Measurements from ENCODE around the gene FAM193A.
"Not testable (repeated sequence)": the region's sequence is repeated elsewhere in the genome, so short reads cannot be mapped to it uniquely, and the experiment has no call there.

The FAM193A gene

GRCh38 chr4:2691313-2691712 is 154.9 kb downstream of the FAM193A start:
- no peak for DNase-seq (ENCODE audit: low read depth)

- DNase-seq (ENCODE audit: low read depth), result no peak
Observed at GRCh38 chr4:2691952-2692435, 155.5 kb downstream of the FAM193A start.

GRCh38 chr4:2694691-2695090 is 158.2 kb downstream of the FAM193A start:
- no peak for DNase-seq (ENCODE audit: low read depth)

GRCh38 chr4:2695346-2696060 is 159.1 kb downstream of the FAM193A start:
- DNase-seq (ENCODE audit: low read depth), result no peak

GRCh38 chr4:2696423-2696822 is 160.0 kb downstream of the FAM193A start:
- no peak for DNase-seq (ENCODE audit: low read depth)

GRCh38 chr4:2697995-2698414 is 161.6 kb downstream of the FAM193A start:
- DNase-seq (ENCODE audit: low read depth), result no peak

GRCh38 chr4:2698504-2698903 is 162.1 kb downstream of the FAM193A start:
- DNase-seq (ENCODE audit: low read depth), result no peak

- no peak for DNase-seq (ENCODE audit: low read depth)
Observed at GRCh38 chr4:2698951-2699505, 162.6 kb downstream of the FAM193A start.

- no peak for DNase-seq (ENCODE audit: low read depth)
Observed at GRCh38 chr4:2699534-2699933, 163.1 kb downstream of the FAM193A start.

GRCh38 chr4:2700031-2700430 is 163.6 kb downstream of the FAM193A start:
- no peak for DNase-seq (ENCODE audit: low read depth)

GRCh38 chr4:2702361-2702760 is 165.9 kb downstream of the FAM193A start:
- DNase-seq (ENCODE audit: low read depth), result no peak

- DNase-seq (ENCODE audit: low read depth), result no peak
Observed at GRCh38 chr4:2702770-2703169, 166.3 kb downstream of the FAM193A start.

GRCh38 chr4:2712261-2712842 is 175.9 kb downstream of the FAM193A start:
- no peak for DNase-seq (ENCODE audit: low read depth)

GRCh38 chr4:2713337-2713736 is 176.9 kb downstream of the FAM193A start:
- no peak for DNase-seq (ENCODE audit: low read depth)

GRCh38 chr4:2714061-2714770 is 177.8 kb downstream of the FAM193A start:
- peak; percentile 13 for DNase-seq (ENCODE audit: low read depth)

- no peak for DNase-seq (ENCODE audit: low read depth)
Observed at GRCh38 chr4:2714918-2715317, 178.5 kb downstream of the FAM193A start.

GRCh38 chr4:2715426-2715825 is 179.0 kb downstream of the FAM193A start:
- no peak for DNase-seq (ENCODE audit: low read depth)

GRCh38 chr4:2716236-2716635 is 179.8 kb downstream of the FAM193A start:
- DNase-seq (ENCODE audit: low read depth), result no peak

- no peak for DNase-seq (ENCODE audit: low read depth)
Observed at GRCh38 chr4:2721586-2721985, 185.1 kb downstream of the FAM193A start.

- DNase-seq (ENCODE audit: low read depth), result no peak
Observed at GRCh38 chr4:2722033-2722432, 185.6 kb downstream of the FAM193A start.

GRCh38 chr4:2723751-2724150 is 187.3 kb downstream of the FAM193A start:
- no peak for DNase-seq (ENCODE audit: low read depth)

- DNase-seq (ENCODE audit: low read depth), result no peak
Observed at GRCh38 chr4:2725380-2725779, 188.9 kb downstream of the FAM193A start.

- not testable (repeated sequence) for DNase-seq (ENCODE audit: low read depth)
Observed at GRCh38 chr4:2726881-2727280, 190.4 kb downstream of the FAM193A start.

All from GM04504 (cell line).